DMS53 treated with DMSO at 0.1 percent for 48 hours (cell line): ENCODE measurements around the gene SGPL1.
A peak's percentile ranks its signal among the peaks of the same experiment; 100 is the strongest.

Experiments used
- DNase-seq: peaks from one replicate; lab custom pipeline; 2025; ENCODE audit not compliant: unreplicated experiment; lab: John Stamatoyannopoulos, UW

The SGPL1 gene

GRCh38 chr10:70872291-70872690 is 56.5 kb downstream of the SGPL1 start:
- DNase-seq: no peak

- DNase-seq: no peak
Observed at GRCh38 chr10:70874061-70874460, 58.3 kb downstream of the SGPL1 start.

- no peak for DNase-seq
Observed at GRCh38 chr10:70879207-70879606, 63.5 kb downstream of the SGPL1 start.

- peak; percentile 80 for DNase-seq
Observed at GRCh38 chr10:70880077-70880534, 64.4 kb downstream of the SGPL1 start.

- DNase-seq: no peak
Observed at GRCh38 chr10:70884741-70885140, 69.0 kb downstream of the SGPL1 start.

GRCh38 chr10:70885481-70885880 is 69.7 kb downstream of the SGPL1 start:
- no peak for DNase-seq

- no peak for DNase-seq
Observed at GRCh38 chr10:70885931-70886903, 70.5 kb downstream of the SGPL1 start.

GRCh38 chr10:70886921-70887665 is 71.3 kb downstream of the SGPL1 start:
- DNase-seq: no peak

- peak; percentile 67 for DNase-seq
Observed at GRCh38 chr10:70887804-70888800, 72.4 kb downstream of the SGPL1 start, which contains the start of gene PCBD1. Gene PCBD1, minus strand, starts transcription at chr10:70888565. Its CDS starts 32 bp downstream, at chr10:70888533.

GRCh38 chr10:70889291-70889690 is 73.5 kb downstream of the SGPL1 start:
- no peak for DNase-seq

- DNase-seq: no peak
Observed at GRCh38 chr10:70890917-70891431, 75.2 kb downstream of the SGPL1 start.

GRCh38 chr10:70891627-70892026 is 75.9 kb downstream of the SGPL1 start:
- no peak for DNase-seq

GRCh38 chr10:70892631-70893030 is 76.9 kb downstream of the SGPL1 start:
- no peak for DNase-seq

- no peak for DNase-seq
Observed at GRCh38 chr10:70893227-70894006, 77.7 kb downstream of the SGPL1 start.

- no peak for DNase-seq
Observed at GRCh38 chr10:70894416-70894815, 78.7 kb downstream of the SGPL1 start.

- DNase-seq: no peak
Observed at GRCh38 chr10:70896551-70896950, 80.8 kb downstream of the SGPL1 start.

- no peak for DNase-seq
Observed at GRCh38 chr10:70898687-70899086, 82.9 kb downstream of the SGPL1 start.

- no peak for DNase-seq
Observed at GRCh38 chr10:70899096-70899495, 83.3 kb downstream of the SGPL1 start.

GRCh38 chr10:70901276-70901878 is 85.6 kb downstream of the SGPL1 start:
- DNase-seq: no peak
